Aorta (tissue), 5 donors: ENCODE results near the gene SSB. TPM values are rescaled to one million over a fixed set of nuclear protein-coding genes. Genes with fewer than 3 reads are reported as not detected.
"Not testable (repeated sequence)": the region's sequence is repeated elsewhere in the genome, so short reads cannot be mapped to it uniquely, and the experiment has no call there.

Source experiments
- ATAC-seq: fragments of 200-7000 bp; cut with Tn5 transposase; one replicate; pipeline ENCODE4 v1.9.1; 2022; ENCODE audit warnings: moderate library complexity; ENCODE audit not compliant: low FRiP score
- DNase-seq, 2 donors: peaks; one replicate each; pipeline ENCODE4 v3.0.0-alpha.2; 2020
- H3K27ac ChIP-seq, 2 donors: one replicate each; pipeline ENCODE4 v1.5.1; 2013; ENCODE audit warnings: low read length in 2 of 2, mild to moderate bottlenecking in 2 of 2, moderate library complexity in 2 of 2, control low read depth in 1 of 2, inconsistent platforms in 1 of 2, low read depth in 1 of 2
- H3K27me3 ChIP-seq, 2 donors: one replicate each; pipeline ENCODE4 v1.6.1; 2013; ENCODE audit warnings: control low read depth in 1 of 2, low read length in 1 of 2, mild to moderate bottlenecking in 1 of 2, moderate library complexity in 1 of 2; ENCODE audit not compliant: insufficient read depth in 2 of 2, control insufficient read depth in 1 of 2
- H3K36me3 ChIP-seq, 2 donors: one replicate each; pipeline ENCODE4 v1.6.1; 2013; ENCODE audit warnings: control low read depth in 1 of 2, low read length in 1 of 2, mild to moderate bottlenecking in 1 of 2; ENCODE audit not compliant: insufficient read depth in 2 of 2, control insufficient read depth in 1 of 2
- H3K4me1 ChIP-seq, 2 donors: one replicate each; pipeline ENCODE4 v1.6.1; 2013; ENCODE audit warnings: low read length in 2 of 2, control low read depth in 1 of 2, mild to moderate bottlenecking in 1 of 2, moderate library complexity in 1 of 2; ENCODE audit not compliant: insufficient read depth in 2 of 2, control insufficient read depth in 1 of 2
- H3K4me3 ChIP-seq, 2 donors: one replicate each; pipeline ENCODE4 v1.5.1; 2013; ENCODE audit warnings: low read length in 2 of 2, control low read depth in 1 of 2, mild to moderate bottlenecking in 1 of 2
- H3K9me3 ChIP-seq: one replicate; pipeline ENCODE4 v1.6.1; 2013; ENCODE audit warnings: mild to moderate bottlenecking, low read length; ENCODE audit not compliant: control insufficient read depth
- WGBS, 2 donors: extraction: QIAGEN DNeasy Blood & Tissue Kit; methylation state at CpG; one replicate each; pipeline ENCODE4 v1.1.7; 2013; 5-methylcytosine and 5-hydroxymethylcytosine counted together
- intact Hi-C, 2 donors: fragments of 100-400 bp; cut with DNase I; formaldehyde crosslinking; loops; one replicate each; pipeline versions ENCODE4 v1.14.2 to v1.15.0; 2022
- polyA plus RNA-seq, 2 donors: library from polyadenylated mRNA; stranded (reverse); fragments of 200-250 nt; gene quantifications; one replicate each; pipeline ENCODE4 v1.2.3, GENCODE V29; 2013
- total RNA-seq, 2 donors: library from RNA; stranded (reverse); fragmentation: NEBNext Ultra II Directional; extraction: Animal tissue kit (Norgen Biotek cat#: 25700); gene quantifications; one replicate each; pipeline ENCODE4 v1.2.1, GENCODE V29; 2021
- donor health status: healthy with polysubstance abuse.
- donor health status: Bipolar disorder and iron deficiency.
- donor health status: DM: no; HTN: no; CAD: no.
- donor health status: DM: no; HTN: no; CAD: no.
- donor health status: DM: yes; HTN: yes; CAD: no.

The SSB gene
- total and polyA plus RNA-seq, 4 donors: 76.5 to 133 (median 98.8) TPM

DNA sequence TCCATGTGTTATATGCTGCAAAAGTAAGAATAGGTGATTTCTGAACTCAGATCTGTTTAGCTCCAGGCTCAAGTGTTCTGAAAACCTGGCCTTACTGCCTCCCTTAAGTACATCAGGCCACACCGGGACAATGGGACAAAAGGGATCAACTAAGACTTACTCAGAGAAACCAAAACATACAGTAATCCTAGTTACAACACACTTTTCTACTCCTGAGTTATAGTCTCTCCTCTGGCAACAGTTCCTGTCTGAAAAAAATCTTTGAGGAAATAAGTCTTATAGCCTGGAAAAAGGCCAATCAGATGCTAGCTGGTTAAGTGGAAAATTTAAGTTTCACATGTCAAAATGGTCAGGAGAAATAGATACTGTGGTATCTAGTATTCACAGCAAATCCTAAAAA, 20.4 kb downstream of the SSB start:
- H3K4me1 ChIP-seq: peaks cover 3 to 5% of the 10 kb centered on the region in 2 donors
- no peaks in the 10 kb centered on the region for H3K27me3 ChIP-seq
- H3K27ac ChIP-seq: peak overlapping the region in 1 of 2 donors; percentile 22
- no peaks in the 10 kb centered on the region for H3K9me3 ChIP-seq
- peaks cover 0 to 7% of the 10 kb centered on the region in 2 donors for H3K36me3 ChIP-seq
- intact Hi-C loops: no loop called here
- no peak overlapping the region for H3K4me3 ChIP-seq
- no peak for DNase-seq
- 77 to 84% methylated on average over 1 of the region's 1 CpG for WGBS, 2 donors
- no peak for ATAC-seq

- not testable (repeated sequence) for H3K4me3 ChIP-seq, H3K9me3 ChIP-seq, H3K27ac ChIP-seq, DNase-seq, ATAC-seq, H3K27me3 ChIP-seq, H3K36me3 ChIP-seq, H3K4me1 ChIP-seq
- intact Hi-C loops: loop anchor here in 1 of 2 donors (10.0 kb wide), 1 partner anchor 55 kb away; no protein-coding TSS in a partner anchor
- WGBS, 2 donors: 75 to 78% methylated on average over 7 of the region's 7 CpGs
Measured at GRCh38 chr2:169820101-169820500, 21.4 kb downstream of the SSB start.

DNA sequence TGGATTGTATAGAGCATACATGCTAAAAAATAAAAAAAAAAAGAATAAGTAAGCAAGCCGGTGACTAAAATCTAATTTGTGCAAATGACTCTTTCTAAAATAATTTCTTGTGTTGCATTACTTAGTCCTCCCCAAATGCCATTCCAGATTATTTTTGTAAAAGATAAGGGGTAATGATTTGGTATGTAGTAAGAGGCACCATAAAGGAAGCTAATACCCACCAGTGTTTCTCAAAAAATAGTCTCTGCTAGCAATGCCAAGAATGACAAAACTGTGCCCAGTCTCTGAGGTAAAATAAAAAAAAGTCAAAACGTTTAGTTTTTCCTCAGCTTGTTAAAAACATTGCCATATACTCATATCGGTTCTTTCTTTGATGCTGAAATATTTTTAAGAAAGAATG, 23.4 kb downstream of the SSB start:
- no peak for ATAC-seq
- Histone ChIP-seq H3K9me3 (no peaks in the 10 kb centered on the region), H3K4me1 (peaks cover 3% of the 10 kb centered on the region in 2 donors), H3K27me3 (no peaks in the 10 kb centered on the region), H3K36me3 (peaks cover 0 to 7% of the 10 kb centered on the region in 2 donors), H3K4me3 (no peak overlapping the region), H3K27ac (no peak overlapping the region)
- no peak for DNase-seq
- 3 to 4% methylated on average over 3 of the region's 3 CpGs for WGBS, 2 donors
- intact Hi-C loops: loop anchor here in 1 of 2 donors (10.0 kb wide), 1 partner anchor 53 kb away; no protein-coding TSS in a partner anchor

DNA sequence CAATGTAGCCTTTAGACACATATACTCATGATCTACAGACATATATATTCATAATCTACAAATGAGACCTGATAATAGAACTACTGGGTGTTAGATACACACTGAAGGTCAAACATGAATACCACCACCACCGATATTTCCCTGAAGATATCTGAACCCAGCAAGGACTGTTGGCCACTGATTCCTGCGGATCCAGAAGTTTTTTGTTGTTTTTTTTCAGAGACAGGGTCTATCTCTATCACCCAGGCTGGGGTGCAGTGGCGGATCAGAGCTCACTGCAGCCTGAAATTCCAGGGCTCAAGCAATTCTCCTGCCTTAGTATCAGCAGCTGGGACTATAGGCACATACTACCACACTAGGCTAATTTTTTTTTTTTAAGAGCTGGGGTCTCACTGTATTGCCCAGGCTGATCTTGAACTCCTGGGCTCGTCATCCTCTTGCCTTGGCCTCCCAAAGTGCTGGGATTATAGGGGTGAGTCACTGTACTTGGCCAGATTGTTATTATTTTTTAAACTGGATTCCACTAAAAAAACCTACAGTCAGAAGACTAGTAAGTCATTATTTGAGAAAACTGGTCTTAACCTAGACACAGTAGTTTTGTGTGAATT, 24.2 kb downstream of the SSB start:
- no peaks in the 10 kb centered on the region for H3K27me3 ChIP-seq
- H3K4me3 ChIP-seq: peak overlapping the region in 1 of 2 donors; percentile 14
- H3K36me3 ChIP-seq: peaks cover 0 to 7% of the 10 kb centered on the region in 2 donors
- 67 to 69% methylated on average over 4 of the region's 4 CpGs for WGBS, 2 donors
- peak overlapping the region in 1 of 2 donors; percentile 51 for H3K27ac ChIP-seq
- H3K4me1 ChIP-seq: peaks cover 3% of the 10 kb centered on the region in 2 donors
- no peaks in the 10 kb centered on the region for H3K9me3 ChIP-seq
- intact Hi-C loops: loop anchor here in 1 of 2 donors (10.0 kb wide), 1 partner anchor 52 kb away; no protein-coding TSS in a partner anchor
- no peak for ATAC-seq
- no peak for DNase-seq

GRCh38 chr2:169823996-169824372, 25.3 kb downstream of the SSB start:
- WGBS, 2 donors: 3 to 5% methylated on average over 4 of the region's 4 CpGs
- intact Hi-C loops: loop anchor here in 1 of 2 donors (10.0 kb wide), 1 partner anchor 51 kb away; no protein-coding TSS in a partner anchor
- ATAC-seq (no peak), DNase-seq (no peak)
- H3K9me3 ChIP-seq: no peaks in the 10 kb centered on the region
- H3K27ac ChIP-seq: peak overlapping the region in 1 of 2 donors; percentile 28
- peak overlapping the region; percentile 37 to 62 for H3K4me3 ChIP-seq
- H3K27me3 ChIP-seq: no peaks in the 10 kb centered on the region
- peaks cover 0 to 1% of the 10 kb centered on the region in 2 donors for H3K36me3 ChIP-seq
- peaks cover 0 to 3% of the 10 kb centered on the region in 2 donors for H3K4me1 ChIP-seq

- intact Hi-C loops: loop anchor here in 1 of 2 donors (10.0 kb wide), 1 partner anchor 50 kb away; no protein-coding TSS in a partner anchor
- ATAC-seq (peak; percentile 93), DNase-seq (peak; percentile 84 to 94)
- H3K36me3 ChIP-seq: no peaks in the 10 kb centered on the region
- H3K27me3 ChIP-seq: no peaks in the 10 kb centered on the region
- peaks cover 0 to 3% of the 10 kb centered on the region in 2 donors for H3K4me1 ChIP-seq
- peak within 1 kb of the TSS; percentile 37 to 62 for H3K4me3 ChIP-seq
- peak within 1 kb of the TSS in 1 of 2 donors; percentile 39 for H3K27ac ChIP-seq
- no peaks in the 10 kb centered on the region for H3K9me3 ChIP-seq
- WGBS, 2 donors: 1 to 2% methylated on average over 60 to 61 of the region's 61 CpGs
Measured at GRCh38 chr2:169824373-169825333, 26.0 kb downstream of the SSB start, which contains the start of gene METTL5. Gene METTL5, minus strand, starts transcription at chr2:169824905. Its CDS starts 308 bp downstream, at chr2:169824597.

DNA sequence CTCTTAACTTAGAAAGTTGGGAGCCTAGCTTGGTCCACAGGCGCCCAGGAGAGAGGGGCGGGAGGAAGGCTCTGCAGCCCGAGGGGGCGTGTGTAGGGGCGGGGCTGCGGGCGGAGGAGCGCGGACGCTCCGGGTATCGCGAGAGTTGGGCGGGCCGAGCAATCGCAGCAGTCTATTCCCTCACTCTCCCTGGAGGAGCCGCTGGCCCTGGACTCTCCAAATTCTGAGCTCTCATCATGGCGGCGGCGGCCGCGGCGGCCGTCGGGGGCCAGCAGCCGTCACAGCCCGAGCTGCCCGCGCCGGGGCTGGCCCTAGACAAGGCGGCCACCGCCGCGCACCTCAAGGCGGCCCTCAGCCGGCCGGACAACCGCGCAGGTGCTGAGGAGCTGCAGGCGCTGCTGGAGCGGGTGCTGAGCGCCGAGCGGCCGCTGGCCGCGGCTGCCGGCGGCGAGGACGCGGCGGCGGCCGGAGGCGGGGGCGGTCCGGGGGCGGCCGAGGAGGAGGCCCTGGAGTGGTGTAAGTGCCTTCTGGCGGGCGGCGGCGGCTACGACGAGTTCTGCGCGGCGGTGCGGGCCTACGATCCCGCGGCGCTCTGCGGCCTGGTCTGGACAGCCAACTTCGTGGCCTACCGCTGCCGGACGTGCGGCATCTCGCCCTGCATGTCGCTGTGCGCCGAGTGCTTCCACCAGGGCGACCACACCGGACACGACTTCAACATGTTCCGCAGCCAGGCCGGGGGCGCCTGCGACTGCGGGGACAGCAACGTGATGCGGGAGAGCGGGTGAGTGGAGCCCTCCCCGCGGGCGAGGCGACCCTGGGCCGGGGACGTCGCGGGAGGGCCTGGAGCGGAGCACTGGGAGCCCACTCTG, 28.8 kb downstream of the SSB start, which contains the start of gene UBR3:
TSS of gene UBR3 (plus strand) at position 183 of the 869 bp plus-strand sequence. CDS start at position 237, 54 bp downstream.
- Histone ChIP-seq H3K36me3 (no peaks in the 10 kb centered on the region), H3K9me3 (no peaks in the 10 kb centered on the region), H3K4me1 (peaks cover 0 to 4% of the 10 kb centered on the region in 2 donors), H3K4me3 (peak within 1 kb of the TSS; percentile 71 to 84), H3K27me3 (no peaks in the 10 kb centered on the region), H3K27ac (peak within 1 kb of the TSS; percentile 20 to 89)
- intact Hi-C loops: loop anchor here in 1 of 2 donors (10.0 kb wide), 1 partner anchor 47 kb away; no protein-coding TSS in a partner anchor
- WGBS, 2 donors: 0 to 1% methylated on average over 77 to 104 of the region's 104 CpGs
- peak; percentile 96 to 98 for DNase-seq
- ATAC-seq: peak; percentile 98
